ENCODE data around the gene TRIOBP. TPM values are rescaled to one million over a fixed set of nuclear protein-coding genes. Genes with fewer than 3 reads are reported as not detected.
"Not testable (repeated sequence)": the region's sequence is repeated elsewhere in the genome, so short reads cannot be mapped to it uniquely, and the experiment has no call there.

The TRIOBP gene
- total RNA-seq, 1 donor from 2014 or later: 40.1 TPM

DNA sequence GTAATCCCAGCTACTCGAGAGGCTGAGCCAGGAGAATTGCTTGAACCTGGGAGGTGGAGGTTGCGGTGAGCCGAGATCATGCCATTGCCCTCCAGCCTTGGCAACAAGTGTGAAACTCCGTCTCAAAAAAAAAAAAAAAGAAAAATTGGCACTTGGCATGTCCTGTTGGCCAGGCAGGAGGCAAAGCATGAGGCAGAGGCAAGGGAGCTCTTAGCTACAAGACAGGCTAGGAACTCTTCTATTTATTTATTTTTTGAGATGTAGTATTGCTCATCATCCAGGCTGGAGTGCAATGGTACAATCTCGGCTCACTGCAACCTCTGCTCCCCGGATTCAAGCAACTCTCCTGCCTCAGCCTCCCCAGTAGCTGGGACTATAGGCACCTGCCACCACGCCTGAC is 2.7 kb upstream of the TRIOBP start:
- DNase-seq: not testable (repeated sequence)

DNA sequence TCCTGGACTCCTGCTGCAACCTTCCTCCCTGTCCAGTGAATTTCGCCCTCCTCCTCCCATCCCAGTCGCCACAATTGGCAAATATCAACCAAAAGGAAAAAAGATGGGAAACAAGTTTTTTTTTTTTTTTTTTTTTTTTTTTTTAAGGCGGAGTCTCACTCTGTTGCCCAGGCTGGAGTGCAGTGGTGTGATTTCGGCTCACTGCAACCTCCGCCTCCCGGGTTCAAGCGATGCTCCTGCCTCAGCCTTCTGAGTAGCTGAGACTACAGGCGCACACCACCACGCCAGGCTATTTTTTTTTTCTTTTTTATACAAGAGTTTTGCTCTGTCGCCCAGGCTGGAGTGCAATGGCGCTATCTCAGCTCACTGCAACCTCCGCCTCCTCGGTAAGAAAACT is 590 bp upstream of the TRIOBP start:
- DNase-seq: not testable (repeated sequence)

DNA sequence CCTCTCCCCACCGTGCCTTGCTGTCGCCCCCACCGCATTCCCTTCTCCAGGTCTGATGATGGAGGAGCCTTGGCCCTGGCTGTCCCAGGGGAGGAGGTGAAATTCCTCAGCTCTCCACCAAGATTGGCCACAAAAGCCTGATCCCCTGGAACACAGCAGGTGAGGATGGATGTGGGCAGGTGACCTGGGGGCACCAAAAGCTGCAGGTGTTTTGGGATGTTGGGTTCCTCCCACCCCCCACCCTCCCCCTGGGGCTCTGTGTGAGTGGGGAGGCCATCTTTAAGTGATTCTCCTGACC is 639 bp downstream of the TRIOBP start:
- DNase-seq: no peak

DNA sequence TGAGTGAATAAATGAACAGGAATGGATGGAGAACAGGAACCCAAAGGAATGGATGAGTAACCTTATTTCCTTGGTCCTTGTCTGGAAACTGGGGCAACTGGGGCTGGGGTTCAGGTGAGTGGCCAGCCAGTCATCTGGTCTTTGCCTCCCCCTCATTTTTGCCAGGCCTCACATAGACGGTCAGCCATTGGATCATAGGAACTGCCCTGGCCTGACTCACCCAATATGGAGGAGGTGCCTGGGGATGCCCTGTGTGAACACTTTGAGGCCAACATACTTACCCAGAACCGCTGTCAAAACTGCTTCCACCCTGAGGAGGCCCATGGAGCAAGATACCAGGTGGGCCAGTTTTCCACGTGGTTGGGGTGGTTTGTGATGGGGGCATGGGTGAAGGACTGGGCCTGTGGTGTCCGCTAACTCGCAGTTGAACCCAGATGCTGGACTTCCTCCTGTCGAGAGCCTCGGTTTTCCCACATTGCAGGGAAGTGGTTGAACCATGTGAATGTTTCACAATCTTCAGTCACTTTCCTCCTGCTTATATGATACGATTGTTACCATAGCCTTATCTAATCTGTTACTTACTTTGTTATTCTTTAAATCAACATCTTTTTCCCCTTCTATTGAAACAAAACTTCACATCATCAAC is 4.4 kb downstream of the TRIOBP start:
- DNase-seq: no peak

DNA sequence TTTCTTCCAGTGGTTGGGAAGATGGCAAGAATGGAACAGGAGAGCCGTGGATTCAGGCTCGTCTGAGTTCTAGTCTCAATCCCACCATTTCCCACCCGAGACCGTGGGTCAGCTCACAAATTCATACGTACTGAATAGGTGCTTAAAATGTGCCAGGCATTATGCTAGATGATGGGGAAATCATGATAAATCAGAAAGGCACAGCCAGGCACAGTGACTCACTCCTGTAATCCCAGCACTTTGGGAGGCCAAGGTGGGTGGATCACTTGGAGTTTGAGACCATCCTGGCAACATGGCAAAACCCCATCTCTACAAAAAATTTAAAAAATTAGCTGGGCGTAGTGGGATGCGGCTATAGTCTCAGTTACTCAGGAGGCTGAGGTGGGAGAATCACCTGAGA is 7.1 kb downstream of the TRIOBP start:
- DNase-seq: no peak

DNA sequence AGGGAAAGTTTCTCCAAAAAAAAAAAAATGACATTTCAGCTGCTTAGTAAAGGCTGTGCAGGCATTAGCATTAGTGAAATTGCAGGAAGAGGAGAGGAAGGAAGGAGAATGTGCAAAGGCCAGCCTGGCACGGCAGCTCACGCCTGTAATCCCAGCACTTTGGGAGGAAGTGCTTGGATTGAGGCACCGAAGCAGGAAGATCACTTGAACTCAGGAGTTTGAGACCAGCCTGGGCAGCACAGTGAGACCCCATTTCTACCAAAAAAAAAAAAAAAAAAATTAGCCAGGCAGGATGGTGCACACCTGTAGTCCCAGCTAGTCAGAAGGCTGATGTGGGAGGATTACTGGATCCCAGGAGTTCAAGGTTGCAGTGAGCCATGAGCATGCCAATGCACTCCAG is 7.8 kb downstream of the TRIOBP start:
- no peak for DNase-seq

DNA sequence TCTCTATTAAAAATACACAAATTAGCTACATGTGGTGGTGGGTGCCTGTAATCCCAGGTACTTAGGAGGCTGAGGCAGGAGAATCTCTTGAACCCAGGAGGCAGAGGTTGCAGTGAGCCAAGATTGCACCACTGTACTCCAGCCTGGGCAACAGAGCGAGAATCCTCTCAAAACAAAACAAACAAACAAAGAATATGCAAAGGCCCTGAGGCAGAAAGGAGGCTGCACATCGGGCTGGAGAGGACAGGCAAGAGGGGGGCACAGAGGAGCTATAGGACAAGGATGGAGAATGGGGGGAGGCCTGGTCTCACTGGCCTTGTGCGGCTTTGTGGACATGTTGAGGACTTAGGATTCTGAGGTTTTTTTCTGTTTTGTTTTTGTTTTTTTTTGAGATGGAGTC is 8.4 kb downstream of the TRIOBP start:
- no peak for DNase-seq

DNA sequence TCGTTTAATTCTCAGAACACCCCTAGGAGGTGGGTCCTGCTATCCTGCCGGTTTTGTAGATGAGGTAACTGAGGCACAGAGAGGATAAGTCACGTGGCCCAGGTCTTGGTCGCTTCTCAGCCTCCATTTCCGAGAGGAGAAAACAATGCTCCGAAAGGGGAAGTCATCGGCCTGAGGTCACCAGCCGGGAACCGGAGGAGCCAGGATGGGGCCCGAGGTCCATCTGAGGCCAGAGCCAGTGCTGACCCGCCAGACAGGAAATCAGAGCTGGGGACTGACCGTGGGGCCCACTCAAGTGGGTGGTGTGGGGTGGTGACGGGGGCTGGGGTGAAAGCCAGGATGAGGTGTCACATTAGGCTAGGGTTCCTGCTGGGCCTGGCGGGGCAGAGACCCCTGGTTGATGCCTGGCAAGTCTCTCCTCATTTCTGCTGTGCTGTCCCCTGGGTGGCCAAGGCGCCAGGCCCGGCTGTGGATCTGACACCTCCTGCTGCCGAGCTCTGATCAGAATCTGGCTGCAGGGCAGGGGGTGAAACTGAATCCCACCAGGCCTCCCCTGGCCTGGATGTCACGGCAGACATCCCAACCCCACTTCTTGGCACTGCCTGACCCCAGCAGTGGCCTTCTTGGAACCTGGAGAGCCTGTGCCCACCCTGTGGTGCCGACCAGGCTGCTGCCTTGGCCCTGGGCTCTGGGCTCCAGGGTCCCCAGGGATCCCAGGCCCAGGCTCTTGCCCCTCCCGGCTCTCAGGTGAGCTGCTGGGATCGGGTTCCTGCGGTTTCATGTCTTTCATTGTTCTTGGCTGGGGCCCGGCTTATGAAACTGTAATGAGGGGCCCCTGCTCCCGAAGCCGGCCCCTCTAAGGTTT is 12.0 kb downstream of the TRIOBP start:
- no peak for DNase-seq

DNA sequence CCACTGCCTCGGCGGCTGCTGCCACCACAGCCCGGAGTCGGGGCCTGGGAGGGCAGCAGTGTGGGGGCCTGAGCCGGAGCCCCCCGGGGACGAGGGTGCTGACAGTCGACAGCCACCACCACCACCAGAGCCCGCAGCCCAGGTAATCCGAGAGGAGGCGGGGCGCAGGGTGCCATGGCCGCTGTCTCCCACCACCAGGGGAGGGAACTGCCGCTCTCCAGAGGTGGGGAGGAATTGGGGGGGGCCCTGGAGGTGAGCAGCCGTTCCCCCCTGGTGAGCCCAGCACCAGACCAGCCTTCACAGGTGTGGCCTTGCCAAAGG is 12.6 kb downstream of the TRIOBP start:
- no peak for DNase-seq

DNA sequence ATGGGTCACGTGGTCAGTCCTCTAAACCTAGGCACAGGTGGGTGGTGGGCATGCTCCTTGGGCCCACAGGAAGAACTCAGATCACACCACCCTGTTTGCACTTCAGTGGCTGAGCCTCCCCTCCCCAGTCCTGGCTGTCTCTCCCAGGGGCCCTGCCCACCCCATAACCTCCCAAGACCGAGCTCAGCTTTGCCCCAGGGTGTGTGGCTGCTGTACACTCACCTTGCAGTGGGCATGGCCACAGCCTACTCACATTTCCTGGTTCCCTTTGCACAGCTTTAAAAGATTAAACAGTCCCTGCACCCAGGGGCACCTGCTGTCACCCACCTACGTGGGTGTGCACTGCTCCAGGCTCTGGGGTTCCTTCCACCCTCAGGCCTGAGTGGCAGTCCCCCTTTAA is 13.8 kb downstream of the TRIOBP start:
- no peak for DNase-seq

DNA sequence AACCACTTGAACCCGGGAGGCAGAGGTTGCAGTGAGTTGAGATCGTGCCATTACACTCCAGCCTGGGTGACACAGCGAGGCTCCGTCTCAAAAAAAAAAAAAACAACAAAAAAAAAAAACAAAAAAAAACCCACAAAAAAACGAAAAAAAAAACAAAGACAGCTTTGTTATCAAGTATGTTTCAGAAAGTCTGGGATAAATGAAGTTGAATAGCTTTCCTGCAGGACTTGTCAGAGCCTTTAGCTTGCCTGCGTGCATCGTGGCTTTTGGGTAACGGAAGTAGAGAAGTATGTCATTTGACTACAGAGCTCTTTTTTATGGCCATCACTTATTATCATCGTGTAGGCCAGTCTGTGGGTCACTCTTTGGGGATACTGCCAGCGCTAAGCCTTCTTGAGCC is 14.6 kb downstream of the TRIOBP start:
- no peak for DNase-seq

DNA sequence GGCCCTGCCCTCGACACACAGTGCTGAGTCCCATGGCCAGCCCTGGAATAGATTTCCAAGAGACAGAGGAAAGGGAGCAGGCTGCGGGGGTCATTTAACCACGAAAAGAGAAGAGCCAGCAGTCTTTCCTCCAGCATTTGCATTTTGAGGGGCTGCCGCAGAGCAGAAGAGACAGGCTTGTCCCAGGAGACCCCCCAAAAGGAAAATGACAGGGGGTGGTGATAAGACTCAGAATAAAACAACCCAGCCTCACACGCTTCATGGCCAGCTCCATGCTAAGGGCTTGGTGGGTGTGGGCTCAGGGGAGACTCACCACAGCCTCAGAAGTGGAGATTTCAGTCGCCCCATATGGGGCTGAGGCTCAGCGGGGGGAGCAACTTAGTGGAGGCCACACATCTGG is 16.9 kb downstream of the TRIOBP start:
- no peak for DNase-seq

DNA sequence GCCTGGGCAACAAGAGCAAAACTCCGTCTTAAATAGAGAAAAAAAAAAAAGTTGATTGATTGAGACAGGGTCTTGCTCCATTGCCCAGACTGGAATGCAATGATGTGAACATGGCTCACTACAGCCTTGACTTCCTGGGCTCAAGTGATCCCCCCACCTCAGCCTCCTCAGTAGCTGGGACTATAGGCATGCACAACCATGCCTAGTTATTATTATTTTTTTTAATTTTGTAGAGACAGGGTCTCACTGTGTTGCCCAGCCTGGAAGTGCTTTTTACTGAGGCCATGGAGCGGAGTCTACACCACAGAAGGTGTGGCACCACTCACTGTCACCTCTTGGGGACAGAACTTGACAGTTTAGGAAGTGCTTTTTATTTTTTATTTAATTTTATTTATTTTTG is 17.8 kb downstream of the TRIOBP start:
- no peak for DNase-seq

DNA sequence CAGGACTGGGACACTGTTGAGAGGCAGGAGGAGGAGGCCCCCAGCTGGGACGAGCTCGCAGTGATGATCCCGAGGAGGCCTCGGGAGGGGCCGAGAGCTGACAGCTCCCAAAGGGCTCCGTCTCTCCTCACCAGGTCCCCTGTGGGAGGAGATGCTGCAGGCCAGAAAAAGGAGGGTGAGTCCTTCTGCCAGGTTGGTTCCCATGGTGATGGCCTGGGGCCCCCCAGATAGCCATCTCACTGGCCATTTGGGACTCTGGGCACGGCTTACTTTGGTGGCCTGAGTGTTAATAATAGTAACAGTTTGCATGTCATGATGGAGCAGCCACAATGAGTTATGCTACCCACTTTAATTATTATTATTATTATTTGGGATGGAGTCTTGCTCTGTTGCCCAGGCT is 18.9 kb downstream of the TRIOBP start:
- DNase-seq: no peak

DNA sequence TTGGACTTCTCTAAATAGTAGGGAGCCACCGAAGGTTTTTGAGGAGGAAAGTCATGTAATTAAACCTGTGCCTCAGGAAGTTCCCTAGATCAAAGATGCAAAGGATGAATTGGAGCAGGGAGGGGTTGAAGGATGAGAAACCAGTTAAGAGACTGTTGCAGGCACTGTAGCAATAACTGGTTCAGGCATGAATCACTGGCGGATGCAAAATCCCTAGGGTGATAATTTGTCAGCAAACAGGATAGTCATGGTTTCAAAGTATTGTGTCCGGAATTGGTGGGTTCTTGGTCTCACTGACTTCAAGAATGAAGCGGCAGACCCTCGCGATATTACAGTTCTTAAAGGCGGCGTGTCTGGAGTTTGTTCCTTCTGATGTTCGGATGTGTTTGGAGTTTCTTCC is 19.9 kb downstream of the TRIOBP start:
- DNase-seq: no peak

DNA sequence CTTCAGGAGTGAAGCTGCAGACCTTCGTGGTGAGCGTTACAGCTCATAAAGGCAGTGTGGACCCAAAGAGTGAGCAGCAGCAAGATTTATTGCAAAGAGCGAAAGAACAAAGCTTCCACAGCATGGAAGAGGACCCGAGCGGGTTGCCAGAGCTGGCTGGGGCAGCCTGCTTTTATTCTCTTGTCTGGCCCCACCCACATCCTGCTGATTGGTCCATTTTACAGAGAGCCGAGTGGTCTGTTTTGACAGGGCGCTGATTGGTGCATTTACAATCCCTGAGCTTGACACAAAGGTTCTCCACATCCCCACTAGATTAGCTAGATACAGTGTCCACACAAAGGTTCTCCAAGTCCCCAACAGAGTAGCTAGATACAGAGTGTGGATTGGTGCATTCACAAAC is 20.4 kb downstream of the TRIOBP start:
- DNase-seq: not testable (repeated sequence)

DNA sequence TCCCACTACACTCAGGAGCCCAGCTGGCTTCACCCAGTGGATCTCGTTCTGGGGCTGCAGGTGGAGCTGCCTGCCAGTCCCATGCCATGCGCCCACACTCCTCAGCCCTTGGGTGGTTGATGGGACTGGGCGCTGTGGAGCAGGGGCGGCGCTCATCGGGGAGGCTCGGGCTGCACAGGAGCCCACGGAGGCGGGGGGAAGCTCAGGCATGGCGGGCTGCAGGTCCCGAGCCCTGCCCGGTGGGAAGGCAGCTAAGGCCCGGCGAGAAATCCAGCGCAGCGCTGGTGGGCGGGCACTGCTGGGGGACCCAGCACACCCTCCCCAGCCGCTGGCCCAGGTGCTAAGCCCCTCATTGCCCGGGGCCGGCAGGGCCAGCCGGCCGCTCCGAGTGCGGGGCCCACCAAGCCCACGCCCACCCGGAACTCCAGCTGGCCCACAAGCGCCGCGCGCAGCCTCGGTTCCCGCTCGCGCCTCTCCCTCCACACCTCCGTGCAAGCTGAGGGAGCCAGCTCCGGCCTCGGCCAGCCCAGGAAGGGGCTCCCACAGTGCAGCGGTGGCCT is 21.0 kb downstream of the TRIOBP start:
- DNase-seq: not testable (repeated sequence)

DNA sequence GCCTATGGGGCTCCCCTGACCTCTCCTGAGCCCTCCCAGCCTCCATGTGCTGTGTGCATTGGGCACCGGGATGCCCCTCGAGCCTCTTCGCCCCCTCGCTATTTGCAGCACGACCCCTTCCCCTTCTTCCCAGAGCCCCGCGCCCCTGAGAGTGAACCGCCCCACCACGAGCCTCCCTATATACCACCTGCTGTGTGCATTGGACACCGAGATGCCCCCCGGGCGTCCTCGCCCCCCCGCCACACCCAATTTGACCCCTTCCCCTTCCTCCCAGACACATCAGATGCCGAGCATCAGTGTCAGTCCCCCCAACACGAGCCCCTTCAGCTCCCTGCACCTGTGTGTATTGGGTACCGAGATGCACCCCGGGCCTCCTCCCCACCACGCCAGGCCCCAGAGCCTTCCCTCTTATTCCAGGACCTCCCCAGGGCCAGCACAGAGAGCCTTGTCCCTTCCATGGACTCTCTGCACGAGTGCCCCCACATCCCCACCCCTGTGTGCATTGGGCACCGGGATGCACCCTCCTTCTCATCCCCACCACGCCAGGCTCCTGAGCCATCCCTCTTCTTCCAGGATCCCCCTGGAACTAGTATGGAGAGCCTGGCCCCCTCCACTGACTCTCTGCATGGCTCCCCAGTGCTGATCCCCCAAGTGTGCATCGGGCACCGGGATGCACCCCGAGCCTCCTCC is 28.8 kb downstream of the TRIOBP start:
- DNase-seq: no peak

DNA sequence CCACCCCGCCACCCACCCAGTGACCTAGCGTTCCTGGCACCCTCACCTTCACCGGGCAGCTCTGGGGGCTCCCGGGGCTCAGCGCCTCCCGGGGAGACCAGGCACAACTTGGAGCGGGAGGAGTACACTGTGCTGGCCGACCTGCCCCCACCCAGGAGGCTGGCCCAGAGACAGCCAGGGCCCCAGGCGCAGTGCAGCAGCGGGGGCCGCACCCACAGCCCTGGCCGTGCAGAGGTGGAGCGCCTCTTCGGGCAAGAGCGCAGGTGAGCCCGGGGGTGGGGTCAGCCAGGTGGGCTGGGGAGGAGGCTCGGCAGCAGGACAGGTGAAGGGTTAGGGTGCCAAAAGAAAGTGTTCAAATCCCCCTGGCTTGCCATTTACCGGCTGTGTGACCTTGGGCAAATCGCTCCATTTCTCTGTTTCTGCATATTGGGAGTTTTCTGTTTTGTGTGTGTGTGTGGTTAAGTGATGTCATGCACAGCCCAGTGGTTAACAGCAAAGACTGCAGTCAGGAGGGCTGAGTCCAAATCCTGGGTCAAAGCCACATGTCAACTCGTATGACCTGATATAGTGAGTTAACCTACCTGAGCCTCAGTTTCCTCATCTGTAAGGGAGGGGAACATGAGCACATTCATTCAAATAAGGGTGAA is 29.5 kb downstream of the TRIOBP start:
- DNase-seq: no peak

DNA sequence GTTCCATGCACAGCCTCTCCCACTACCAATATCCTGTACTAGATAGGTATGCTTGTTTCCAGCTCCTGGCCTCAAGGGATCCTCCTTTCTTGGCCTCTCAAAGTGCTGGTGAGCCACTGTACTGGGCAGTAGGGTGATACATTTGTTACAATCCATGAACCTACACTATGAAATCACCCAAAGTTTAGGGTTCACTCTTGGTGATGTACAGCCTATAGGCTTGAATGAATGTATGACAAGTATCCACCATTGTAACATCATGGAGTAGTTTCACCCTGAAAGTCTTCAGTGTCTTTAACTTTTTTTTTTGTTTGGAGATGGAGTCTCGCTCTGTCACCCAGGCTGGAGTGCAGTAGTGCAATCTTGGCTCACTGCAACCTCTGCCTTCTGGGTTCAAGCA is 31.8 kb downstream of the TRIOBP start:
- no peak for DNase-seq

DNA sequence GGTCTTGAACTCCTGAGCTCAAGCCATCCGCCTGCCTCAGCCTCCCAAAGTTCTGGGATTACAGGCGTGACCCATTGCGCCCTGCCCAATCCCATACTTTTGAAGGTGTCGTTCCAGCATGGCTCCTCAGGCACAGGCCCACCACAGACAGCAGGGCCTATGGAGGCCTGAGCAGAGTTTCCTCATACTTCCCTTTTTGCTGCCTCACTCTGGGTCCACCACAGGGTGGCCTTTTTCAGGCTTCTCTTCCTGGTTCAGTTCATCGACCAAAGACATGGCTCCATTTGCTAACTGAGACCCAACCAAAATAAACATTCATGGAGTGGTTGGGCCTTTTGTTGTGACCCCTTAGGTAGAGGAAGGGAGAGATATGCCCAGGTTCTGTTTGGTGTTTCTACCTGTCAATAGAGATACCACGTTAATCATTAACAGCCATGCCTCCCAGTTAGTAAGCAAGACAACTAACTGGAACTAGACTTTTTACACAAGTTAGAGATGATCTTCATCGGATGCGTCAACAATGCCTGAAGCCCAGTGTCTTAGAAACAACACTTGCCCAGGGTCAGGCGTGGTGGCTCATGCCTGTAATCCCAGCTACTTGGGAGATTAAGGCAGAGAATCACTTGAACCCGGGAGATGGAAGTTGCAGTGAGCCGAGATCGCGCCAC is 35.1 kb downstream of the TRIOBP start:
- DNase-seq: no peak
